Prostate gland (tissue), 2 donors: ENCODE results near the gene IREB2. TPM values are rescaled to one million over a fixed set of nuclear protein-coding genes. Genes with fewer than 3 reads are reported as not detected.

ENCODE experiments used
- DNase-seq: peaks from one replicate; pipeline ENCODE4 v3.0.0-alpha.2; 2019; ENCODE audit warnings: low spot score
- H3K27ac ChIP-seq, 2 donors: fragments of 200-600 bp; sonication (generic); 2 replicates each; pipeline ENCODE4 v1.5.1; 2017 to 2019
- H3K27me3 ChIP-seq: fragments of 200-600 bp; sonication (generic); replicated peaks from 2 replicates; pipeline ENCODE4 v1.5.1; 2019; ENCODE audit not compliant: insufficient read depth
- H3K36me3 ChIP-seq, 2 donors: fragments of 200-600 bp; sonication (generic); 1 replicate in 1 of 2; 2 replicates in 1 of 2; pipeline versions ENCODE4 v1.5.1 to v1.8.1; 2017 to 2019
- H3K4me1 ChIP-seq: fragments of 200-600 bp; sonication (generic); replicated peaks from 2 replicates; pipeline ENCODE4 v1.5.1; 2019
- H3K4me3 ChIP-seq, 2 donors: fragments of 200-600 bp; sonication (generic); 2 replicates each; pipeline ENCODE4 v1.5.1; 2017 to 2019
- H3K9me3 ChIP-seq: fragments of 200-600 bp; sonication (generic); 2 replicates; pipeline ENCODE4 v1.5.1; 2017
- CTCF ChIP-seq, 4 experiments: fragments of 200-600 bp in 2 of 4; fragments of 450-650 bp in 2 of 4; sonication (generic) in 2 of 4; IDR thresholded peaks; 1 replicate in 3 of 4; 2 replicates in 1 of 4; pipeline ENCODE4 v1.5.1; 2016 to 2019; ENCODE audit warnings: antibody characterized with exemption in 4 of 4, mild to moderate bottlenecking in 2 of 4, moderate library complexity in 2 of 4
- POLR2A ChIP-seq: fragments of 450-650 bp; IDR thresholded peaks from one replicate; pipeline ENCODE4 v1.6.1; 2016; ENCODE audit warnings: antibody characterized with exemption, mild to moderate bottlenecking
- POLR2AphosphoS5 ChIP-seq: sonication (generic); formaldehyde crosslinking; IDR thresholded peaks from one replicate; pipeline ENCODE4 v1.6.1; 2017; ENCODE audit warnings: antibody characterized with exemption
- WGBS: methylation state at CpG from one replicate; pipeline ENCODE4 v1.1.5; 2018; 5-methylcytosine and 5-hydroxymethylcytosine counted together
- intact Hi-C: fragments of 100-400 bp; cut with DNase I; formaldehyde crosslinking; loops from one replicate; pipeline ENCODE4 v1.14.2; 2022
- total RNA-seq, 2 donors: library from RNA; depleted of rRNA; stranded (reverse); fragments of >200 nt; gene quantifications; one replicate each; pipeline ENCODE4 v1.1.0, GENCODE V29; 2016

IREB2 gene
- total RNA-seq, 2 donors from 2014 or later: 30.5 to 39.0 TPM

- Histone ChIP-seq H3K27me3 (no peaks in the 10 kb centered on the region), H3K4me3 (no peak overlapping the region), H3K9me3 (no peaks in the 10 kb centered on the region), H3K4me1 (no peaks in the 10 kb centered on the region), H3K36me3 (peaks cover 0 to 5% of the 10 kb centered on the region in 2 donors), H3K27ac (no peak overlapping the region)
- 76% methylated on average over 5 of the region's 5 CpGs for WGBS
- DNase-seq: no peak
- intact Hi-C loops: no loop called here
- TF ChIP-seq CTCF (IDR thresholded peaks at IDR 0.05): no peak
- no peak for TF ChIP-seq POLR2AphosphoS5
- no peak for TF ChIP-seq POLR2A
Observed at GRCh38 chr15:78477295-78477694, 39.3 kb downstream of the IREB2 start.

- Histone ChIP-seq H3K4me1 (no peaks in the 10 kb centered on the region), H3K9me3 (no peaks in the 10 kb centered on the region), H3K4me3 (no peak overlapping the region), H3K27ac (no peak overlapping the region), H3K27me3 (no peaks in the 10 kb centered on the region), H3K36me3 (peaks cover 0 to 5% of the 10 kb centered on the region in 2 donors)
- intact Hi-C loops: loop anchor here (10.0 kb wide), 1 partner anchor 175 kb away; no protein-coding TSS in a partner anchor
- no peak for TF ChIP-seq POLR2A
- DNase-seq: no peak
- WGBS: 89% methylated on average over 3 of the region's 3 CpGs
Observed at GRCh38 chr15:78479650-78480049, 41.6 kb downstream of the IREB2 start.

- Histone ChIP-seq H3K36me3 (peaks cover 0 to 5% of the 10 kb centered on the region in 2 donors), H3K4me1 (no peaks in the 10 kb centered on the region), H3K4me3 (no peak overlapping the region), H3K27ac (no peak overlapping the region), H3K27me3 (no peaks in the 10 kb centered on the region), H3K9me3 (no peaks in the 10 kb centered on the region)
- DNase-seq: no peak
- TF ChIP-seq CTCF (IDR thresholded peaks at IDR 0.05) (no peak), POLR2A (no peak), POLR2AphosphoS5 (no peak)
- intact Hi-C loops: loop anchor here (10.0 kb wide), 1 partner anchor 177 kb away; no protein-coding TSS in a partner anchor
- 83% methylated on average over 7 of the region's 7 CpGs for WGBS
Observed at GRCh38 chr15:78481917-78482316, 43.9 kb downstream of the IREB2 start.

- H3K36me3 ChIP-seq: no peaks in the 10 kb centered on the region
- H3K4me3 ChIP-seq: no peak overlapping the region
- TF ChIP-seq POLR2A: no peak
- TF ChIP-seq POLR2AphosphoS5: no peak
- WGBS: 42% methylated on average over 1 of the region's 1 CpG
- no peak for DNase-seq
- peaks cover 3% of the 10 kb centered on the region for H3K4me1 ChIP-seq
- intact Hi-C loops: loop anchor here (10.0 kb wide), 1 partner anchor 48 kb away; no protein-coding TSS in a partner anchor
- H3K27ac ChIP-seq: no peak overlapping the region
- no peaks in the 10 kb centered on the region for H3K9me3 ChIP-seq
- H3K27me3 ChIP-seq: no peaks in the 10 kb centered on the region
Observed at GRCh38 chr15:78492872-78493271, 54.9 kb downstream of the IREB2 start.

GRCh38 chr15:78501857-78502256 lies 63.8 kb downstream of the IREB2 start:
- Histone ChIP-seq H3K36me3 (peaks cover 0 to 5% of the 10 kb centered on the region in 2 donors), H3K27ac (no peak overlapping the region), H3K9me3 (no peaks in the 10 kb centered on the region), H3K27me3 (no peaks in the 10 kb centered on the region), H3K4me1 (no peaks in the 10 kb centered on the region), H3K4me3 (no peak overlapping the region)
- intact Hi-C loops: no loop called here
- DNase-seq: no peak
- over 99% methylated on average over 4 of the region's 4 CpGs for WGBS
- TF ChIP-seq POLR2A (no peak), POLR2AphosphoS5 (no peak), CTCF (IDR thresholded peaks at IDR 0.05) (no peak)

GRCh38 chr15:78502641-78503040 lies 64.6 kb downstream of the IREB2 start:
- Histone ChIP-seq H3K4me1 (no peaks in the 10 kb centered on the region), H3K27ac (no peak overlapping the region), H3K9me3 (no peaks in the 10 kb centered on the region), H3K4me3 (no peak overlapping the region), H3K36me3 (peaks cover 0 to 5% of the 10 kb centered on the region in 2 donors), H3K27me3 (no peaks in the 10 kb centered on the region)
- no peak for TF ChIP-seq POLR2AphosphoS5
- no peak for TF ChIP-seq POLR2A
- TF ChIP-seq CTCF (IDR thresholded peaks at IDR 0.05): no peak
- intact Hi-C loops: no loop called here
- no peak for DNase-seq
- WGBS: 91% methylated on average over 2 of the region's 2 CpGs
